Effector memory CD8-positive, alpha-beta T cell (primary cell): ENCODE measurements around the gene BAD.
"Not testable (repeated sequence)": the region's sequence is repeated elsewhere in the genome, so short reads cannot be mapped to it uniquely, and the experiment has no call there.

Experiments used
- ATAC-seq: fragments of 150-1000 bp; cut with Tn5 transposase; replicated peaks from 2 replicates; pipeline ENCODE4 v1.10.0; 2021; ENCODE audit warnings: mild to moderate bottlenecking, moderate library complexity
- DNase-seq, 3 experiments: peaks; one replicate each; pipeline ENCODE4 v3.0.0; 2021
- H3K27ac Mint-ChIP-seq, 2 donors: one replicate each; pipeline ENCODE4 v1.8.0; 2022; ENCODE audit warnings: mild to moderate bottlenecking in 2 of 2, mixed read lengths in 2 of 2, moderate library complexity in 2 of 2
- H3K27me3 Mint-ChIP-seq, 2 donors: one replicate each; pipeline ENCODE4 v1.8.0; 2022; ENCODE audit warnings: mixed read lengths in 2 of 2
- H3K36me3 Mint-ChIP-seq: one replicate; pipeline ENCODE4 v1.8.0; 2022; ENCODE audit warnings: mild to moderate bottlenecking, moderate library complexity, mixed read lengths; ENCODE audit not compliant: insufficient read depth
- H3K4me1 Mint-ChIP-seq, 2 donors: one replicate each; pipeline ENCODE4 v1.8.0; 2022; ENCODE audit warnings: low read depth in 2 of 2, mixed read lengths in 2 of 2
- H3K4me3 Mint-ChIP-seq, 2 donors: one replicate each; pipeline ENCODE4 v1.8.0; 2022; ENCODE audit warnings: mild to moderate bottlenecking in 2 of 2, mixed read lengths in 2 of 2, moderate library complexity in 2 of 2
- H3K9me3 Mint-ChIP-seq, 2 donors: one replicate each; pipeline ENCODE4 v1.8.0; 2022; ENCODE audit warnings: mixed read lengths in 2 of 2

Gene BAD

GRCh38 chr11:64318766-64319761 lies 34.6 kb upstream of the BAD start:
- H3K4me1 Mint-ChIP-seq, result peaks cover 29 to 33% of the 10 kb centered on the region in 2 donors
- H3K4me3 Mint-ChIP-seq, result peak overlapping the region; percentile 88 to 94
- H3K36me3 Mint-ChIP-seq, result peaks cover 56% of the 10 kb centered on the region
- no peaks in the 10 kb centered on the region for H3K27me3 Mint-ChIP-seq
- DNase-seq (no peak), ATAC-seq (no peak)
- H3K9me3 Mint-ChIP-seq, result no peaks in the 10 kb centered on the region
- peak overlapping the region; percentile 98 to 99 for H3K27ac Mint-ChIP-seq

- H3K27me3 Mint-ChIP-seq, result no peaks in the 10 kb centered on the region
- ATAC-seq (peak; percentile 77), DNase-seq (peak; percentile 90 to 95 (median 93))
- peak within 1 kb of the TSS; percentile 98 to 99 for H3K27ac Mint-ChIP-seq
- no peaks in the 10 kb centered on the region for H3K9me3 Mint-ChIP-seq
- peaks cover 53% of the 10 kb centered on the region for H3K36me3 Mint-ChIP-seq
- H3K4me1 Mint-ChIP-seq, result peaks cover 31 to 34% of the 10 kb centered on the region in 2 donors
- peak within 1 kb of the TSS; percentile 88 to 94 for H3K4me3 Mint-ChIP-seq
These were observed 33.7 kb upstream of the BAD start, which contains the start of gene PRDX5 for GRCh38 chr11:64317961-64318765. Gene PRDX5 (plus strand): TSS chr11:64318121. CDS start chr11:64318216, 95 bp downstream.

GRCh38 chr11:64317325-64317960 lies 33.0 kb upstream of the BAD start, which contains the start of gene TRMT112:
Gene TRMT112 (minus strand): TSS chr11:64317559. CDS start chr11:64317526, 33 bp downstream.
- peaks cover 53% of the 10 kb centered on the region for H3K36me3 Mint-ChIP-seq
- H3K4me1 Mint-ChIP-seq, result peaks cover 38 to 42% of the 10 kb centered on the region in 2 donors
- peak within 1 kb of the TSS; percentile 88 to 94 for H3K4me3 Mint-ChIP-seq
- H3K9me3 Mint-ChIP-seq, result no peaks in the 10 kb centered on the region
- ATAC-seq (peak; percentile 77), DNase-seq (peak; percentile 93 to 97 (median 94))
- peak within 1 kb of the TSS; percentile 98 to 99 for H3K27ac Mint-ChIP-seq
- H3K27me3 Mint-ChIP-seq, result no peaks in the 10 kb centered on the region

- H3K4me3 Mint-ChIP-seq, result peak overlapping the region; percentile 88 to 94
- H3K4me1 Mint-ChIP-seq, result peaks cover 39 to 43% of the 10 kb centered on the region in 2 donors
- DNase-seq, result peak; percentile 36 to 46 (median 43)
- H3K36me3 Mint-ChIP-seq, result peaks cover 53% of the 10 kb centered on the region
- peak; percentile 7 for ATAC-seq
- peak overlapping the region; percentile 98 to 99 for H3K27ac Mint-ChIP-seq
- no peaks in the 10 kb centered on the region for H3K27me3 Mint-ChIP-seq
- H3K9me3 Mint-ChIP-seq, result no peaks in the 10 kb centered on the region
These were observed 32.3 kb upstream of the BAD start for GRCh38 chr11:64316672-64317324.

GRCh38 chr11:64315667-64316526 lies 31.4 kb upstream of the BAD start:
- Mint-ChIP-seq H3K36me3 (peaks cover 52% of the 10 kb centered on the region), H3K27ac (peak overlapping the region; percentile 98 to 99), H3K4me3 (peak overlapping the region; percentile 88 to 94), H3K4me1 (peaks cover 40% of the 10 kb centered on the region in 2 donors)
- not testable (repeated sequence) for H3K9me3 Mint-ChIP-seq, ATAC-seq, H3K27me3 Mint-ChIP-seq, DNase-seq

- Mint-ChIP-seq H3K36me3 (peaks cover 54% of the 10 kb centered on the region), H3K27me3 (no peaks in the 10 kb centered on the region), H3K4me3 (no peak overlapping the region), H3K4me1 (peaks cover 39 to 42% of the 10 kb centered on the region in 2 donors), H3K27ac (no peak overlapping the region), H3K9me3 (no peaks in the 10 kb centered on the region)
- DNase-seq, result no peak
- no peak for ATAC-seq
These were observed 30.5 kb upstream of the BAD start for GRCh38 chr11:64314805-64315561.

- no peaks in the 10 kb centered on the region for H3K9me3 Mint-ChIP-seq
- DNase-seq, result no peak
- ATAC-seq, result no peak
- H3K36me3 Mint-ChIP-seq, result peaks cover 49% of the 10 kb centered on the region
- H3K27me3 Mint-ChIP-seq, result no peaks in the 10 kb centered on the region
- H3K4me1 Mint-ChIP-seq, result peaks cover 36% of the 10 kb centered on the region in 2 donors
- H3K4me3 Mint-ChIP-seq, result no peak overlapping the region
- no peak overlapping the region for H3K27ac Mint-ChIP-seq
These were observed 29.8 kb upstream of the BAD start for GRCh38 chr11:64314146-64314804.

- DNase-seq (no peak), ATAC-seq (no peak)
- Mint-ChIP-seq H3K36me3 (peaks cover 45% of the 10 kb centered on the region), H3K27ac (peak overlapping the region; percentile 51 to 74), H3K27me3 (no peaks in the 10 kb centered on the region), H3K4me3 (no peak overlapping the region), H3K9me3 (no peaks in the 10 kb centered on the region), H3K4me1 (peaks cover 30 to 31% of the 10 kb centered on the region in 2 donors)
These were observed 29.2 kb upstream of the BAD start for GRCh38 chr11:64313491-64314145.

- no peaks in the 10 kb centered on the region for H3K27me3 Mint-ChIP-seq
- H3K4me3 Mint-ChIP-seq, result no peak overlapping the region
- no peak for ATAC-seq
These were observed 28.5 kb upstream of the BAD start for GRCh38 chr11:64312947-64313346.

GRCh38 chr11:64307795-64308194 lies 23.3 kb upstream of the BAD start:
- not testable (repeated sequence) for ATAC-seq, H3K9me3 Mint-ChIP-seq, DNase-seq, H3K27me3 Mint-ChIP-seq
- H3K4me1 Mint-ChIP-seq, result peaks cover 21 to 24% of the 10 kb centered on the region in 2 donors
- peak overlapping the region; percentile 31 to 93 for H3K27ac Mint-ChIP-seq
- H3K36me3 Mint-ChIP-seq, result peaks cover 21% of the 10 kb centered on the region
- peak overlapping the region; percentile 27 to 97 for H3K4me3 Mint-ChIP-seq

More at GRCh38 chr11:64312947-64313346, 28.5 kb upstream of the BAD start:
- no peak for DNase-seq
- H3K36me3 Mint-ChIP-seq, result peaks cover 38% of the 10 kb centered on the region
- peaks cover 25 to 26% of the 10 kb centered on the region in 2 donors for H3K4me1 Mint-ChIP-seq
- H3K9me3 Mint-ChIP-seq, result no peaks in the 10 kb centered on the region
- peak overlapping the region; percentile 51 to 74 for H3K27ac Mint-ChIP-seq
